Measurements from ENCODE around the gene CD8A. TPM values are rescaled to one million over a fixed set of nuclear protein-coding genes. Genes with fewer than 3 reads are reported as not detected.

Gene CD8A
- total RNA-seq, 4 donors from 2014 or later = 0.49 to 1.9 (median 0.87) TPM

DNA sequence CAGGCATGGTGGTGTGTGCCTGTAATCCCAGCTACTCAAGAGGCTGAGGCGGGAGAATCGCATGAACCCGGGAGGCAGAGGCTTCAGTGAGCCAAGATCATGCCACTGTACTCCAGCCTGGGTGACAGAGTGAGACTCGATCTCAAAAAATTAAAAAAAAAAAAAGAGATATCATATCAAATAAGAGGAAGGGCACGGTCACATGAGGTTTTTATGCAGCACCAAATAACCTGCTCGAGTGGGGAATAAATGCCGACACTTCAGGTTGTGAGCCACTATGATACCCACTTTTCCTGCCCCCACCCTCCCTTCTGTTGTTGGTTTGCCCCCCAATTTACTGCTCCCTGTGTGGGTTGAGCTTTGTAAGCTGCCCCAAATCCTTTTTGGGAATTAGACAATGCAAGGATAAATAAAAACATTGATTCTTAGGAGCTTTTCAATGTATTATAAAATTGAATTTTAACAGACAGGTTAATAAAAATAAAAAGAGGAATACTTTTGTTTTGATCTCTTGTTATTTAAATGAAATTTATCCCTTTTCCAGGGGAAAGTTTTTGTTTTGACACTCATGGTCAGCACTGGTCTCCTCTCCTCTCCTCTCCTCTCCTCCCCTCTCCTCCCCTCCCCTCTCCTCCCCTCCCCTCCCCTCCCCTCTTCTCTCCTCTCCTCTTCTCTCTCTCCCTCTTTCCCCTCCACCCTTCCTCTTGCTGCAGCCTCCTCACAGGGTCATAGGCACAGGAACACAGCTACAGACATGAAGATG is 41.8 kb upstream of the CD8A start:
- intact Hi-C loops (cut with DNase I; ENCODE audit: low total_unique reads) = no loop called here
- TF ChIP-seq, protein P1, sequence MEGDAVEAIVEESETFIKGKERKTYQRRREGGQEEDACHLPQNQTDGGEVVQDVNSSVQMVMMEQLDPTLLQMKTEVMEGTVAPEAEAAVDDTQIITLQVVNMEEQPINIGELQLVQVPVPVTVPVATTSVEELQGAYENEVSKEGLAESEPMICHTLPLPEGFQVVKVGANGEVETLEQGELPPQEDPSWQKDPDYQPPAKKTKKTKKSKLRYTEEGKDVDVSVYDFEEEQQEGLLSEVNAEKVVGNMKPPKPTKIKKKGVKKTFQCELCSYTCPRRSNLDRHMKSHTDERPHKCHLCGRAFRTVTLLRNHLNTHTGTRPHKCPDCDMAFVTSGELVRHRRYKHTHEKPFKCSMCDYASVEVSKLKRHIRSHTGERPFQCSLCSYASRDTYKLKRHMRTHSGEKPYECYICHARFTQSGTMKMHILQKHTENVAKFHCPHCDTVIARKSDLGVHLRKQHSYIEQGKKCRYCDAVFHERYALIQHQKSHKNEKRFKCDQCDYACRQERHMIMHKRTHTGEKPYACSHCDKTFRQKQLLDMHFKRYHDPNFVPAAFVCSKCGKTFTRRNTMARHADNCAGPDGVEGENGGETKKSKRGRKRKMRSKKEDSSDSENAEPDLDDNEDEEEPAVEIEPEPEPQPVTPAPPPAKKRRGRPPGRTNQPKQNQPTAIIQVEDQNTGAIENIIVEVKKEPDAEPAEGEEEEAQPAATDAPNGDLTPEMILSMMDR (IDR thresholded peaks at IDR 0.05) = no peak
- TF ChIP-seq POLR2A (IDR thresholded peaks at IDR 0.05) = no peak
- H3K4me3 ChIP-seq (ENCODE audit: low read depth, poor library complexity, severe bottlenecking) = no peak overlapping the region
- DNase-seq (ENCODE audit: low spot score in 2 of 2) = no peak
- WGBS, 2 donors = 86 to 88% methylated on average over 7 of the region's 7 CpGs

DNA sequence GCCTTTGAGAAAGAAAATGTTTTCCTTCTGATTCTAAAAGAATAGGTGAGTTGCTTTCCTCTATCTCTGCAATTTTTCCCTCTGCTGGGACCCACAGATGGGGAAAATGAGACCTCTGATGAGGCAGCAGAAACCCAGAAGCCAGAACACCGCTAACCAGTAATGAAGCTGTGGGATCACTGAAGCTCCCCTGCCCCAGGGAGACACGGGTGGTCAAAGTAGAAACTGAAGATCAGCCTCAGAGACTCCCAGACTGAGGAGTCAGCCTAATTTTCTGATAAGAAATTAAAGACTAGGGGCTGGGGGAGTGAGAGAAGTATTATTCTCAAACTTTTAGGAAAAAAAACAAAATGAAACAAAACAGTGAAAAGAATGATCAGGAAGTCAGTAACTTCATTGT is 40.8 kb upstream of the CD8A start:
- 52 to 54% methylated on average over 2 of the region's 2 CpGs for WGBS, 2 donors
- TF ChIP-seq, protein P1 (IDR thresholded peaks at IDR 0.05) = no peak
- no peak for TF ChIP-seq POLR2A (IDR thresholded peaks at IDR 0.05)
- no peak overlapping the region for H3K4me3 ChIP-seq (ENCODE audit: low read depth, poor library complexity, severe bottlenecking)
- intact Hi-C loops (cut with DNase I; ENCODE audit: low total_unique reads) = no loop called here
- no peak for DNase-seq (ENCODE audit: low spot score in 2 of 2)

- WGBS, 2 donors = 59 to 61% methylated on average over 4 of the region's 4 CpGs
- TF ChIP-seq POLR2A (IDR thresholded peaks at IDR 0.05) = no peak
- TF ChIP-seq, protein P1 (IDR thresholded peaks at IDR 0.05) = no peak
- DNase-seq (ENCODE audit: low spot score in 2 of 2) = no peak
- H3K4me3 ChIP-seq (ENCODE audit: low read depth, poor library complexity, severe bottlenecking) = no peak overlapping the region
- intact Hi-C loops (cut with DNase I; ENCODE audit: low total_unique reads) = no loop called here
These were observed 36.2 kb upstream of the CD8A start for GRCh38 chr2:86826951-86827350.

DNA sequence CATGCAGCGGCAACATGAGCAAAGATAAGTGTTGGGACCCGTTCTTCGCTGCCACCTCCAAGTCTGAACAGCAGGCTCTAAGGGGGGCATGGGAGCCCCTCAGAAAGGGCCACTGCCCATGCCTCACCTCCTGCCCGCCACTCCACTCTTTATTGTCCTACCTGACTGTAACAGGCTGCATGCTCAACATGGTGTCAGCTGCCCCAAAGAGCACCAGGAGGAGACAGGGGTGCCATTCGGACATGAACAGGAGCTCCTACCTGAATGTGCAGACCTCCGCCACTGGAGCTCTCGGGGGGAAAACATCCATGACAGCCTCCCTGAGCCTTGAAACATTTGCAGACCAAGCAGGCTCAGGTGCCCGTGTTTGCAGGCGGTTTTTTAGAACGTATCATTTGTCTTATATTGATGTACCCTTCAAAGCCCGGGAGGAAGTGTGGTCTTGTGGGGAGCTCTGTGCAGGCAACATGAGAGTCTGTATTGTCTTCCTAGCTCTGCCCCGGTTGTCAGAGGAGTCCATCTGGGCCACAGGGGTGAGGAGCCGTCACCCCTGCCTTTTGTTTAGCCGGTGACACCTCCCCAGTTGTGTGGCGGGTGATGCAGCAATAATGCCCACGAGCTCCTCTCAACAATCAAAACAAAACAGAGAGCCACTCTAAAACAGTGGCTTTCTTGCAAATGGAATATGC is 35.1 kb upstream of the CD8A start:
- no peak for DNase-seq (ENCODE audit: low spot score in 2 of 2)
- intact Hi-C loops (cut with DNase I; ENCODE audit: low total_unique reads) = no loop called here
- H3K4me3 ChIP-seq (ENCODE audit: low read depth, poor library complexity, severe bottlenecking) = no peak overlapping the region
- TF ChIP-seq, protein P1 (IDR thresholded peaks at IDR 0.05) = no peak
- no peak for TF ChIP-seq POLR2A (IDR thresholded peaks at IDR 0.05)
- WGBS, 2 donors = 82% methylated on average over 15 to 16 of the region's 16 CpGs

DNA sequence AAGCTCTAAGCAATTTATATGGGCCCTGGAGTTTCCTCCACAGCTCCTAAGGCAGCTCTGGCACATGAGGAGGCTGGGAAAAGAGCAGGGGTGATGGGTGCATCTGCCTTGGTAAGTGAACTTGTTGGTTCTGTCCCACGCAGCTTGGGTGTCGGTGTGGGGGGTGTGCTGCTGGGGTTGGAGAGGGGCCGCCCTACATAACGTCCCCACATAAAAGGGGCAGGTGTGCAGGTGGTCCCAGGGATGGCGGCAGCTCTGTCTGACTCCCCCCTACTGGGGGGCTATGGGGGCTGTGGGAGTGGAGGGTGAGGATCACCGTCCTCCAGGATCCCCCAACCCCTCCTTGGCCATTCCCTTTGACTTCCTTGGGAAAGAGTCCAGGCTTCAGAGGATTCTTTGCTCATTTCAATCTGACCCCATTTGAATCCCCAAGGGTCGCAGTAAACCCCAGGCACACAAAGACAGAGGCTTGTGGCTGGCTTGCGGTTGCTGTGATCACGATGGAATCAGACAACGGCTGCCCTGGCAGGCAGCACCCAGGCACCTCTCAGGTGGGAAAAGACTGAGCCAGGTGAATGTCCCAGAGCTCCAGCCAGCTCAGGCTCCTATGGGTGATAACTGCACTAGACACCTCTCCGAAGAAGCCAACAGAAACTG is 34.5 kb upstream of the CD8A start:
- WGBS, 2 donors = 82 to 85% methylated on average over 11 of the region's 11 CpGs
- DNase-seq (ENCODE audit: low spot score in 2 of 2) = no peak
- TF ChIP-seq, protein P1 (IDR thresholded peaks at IDR 0.05) = no peak
- TF ChIP-seq POLR2A (IDR thresholded peaks at IDR 0.05) = no peak
- intact Hi-C loops (cut with DNase I; ENCODE audit: low total_unique reads) = no loop called here
- H3K4me3 ChIP-seq (ENCODE audit: low read depth, poor library complexity, severe bottlenecking) = no peak overlapping the region
